GM12878 (cell line): ENCODE results near the gene UNC13D. TPM values are rescaled to one million over a fixed set of nuclear protein-coding genes. Genes with fewer than 3 reads are reported as not detected.

ENCODE experiments used
- ATAC-seq: fragments of 200-7000 bp; cut with Tn5 transposase; 3 replicates; pipeline ENCODE4 v1.9.1; 2020; ENCODE audit warnings: mild to moderate bottlenecking, moderate library complexity
- BruUV-seq: library from RNA; stranded (reverse); fragments of 400-500 nt; replicated peaks from 2 replicates; lab custom pipeline; 2021; lab: Mats Ljungman, UMichigan
- CTCF ChIA-PET: fragments of 300-600 bp; sonication (Branson Sonifier 250); formaldehyde crosslinking; extraction: SDS; loops from one replicate; lab custom pipeline; 2021; ENCODE audit warnings: inconsistent platforms; lab: Yijun Ruan, JAX
- POLR2A ChIA-PET: fragments of 350-600 bp; formaldehyde crosslinking; extraction: SDS; loops from one replicate; lab custom pipeline; 2021; ENCODE audit warnings: inconsistent platforms; lab: Charles Lee
- RAD21 ChIA-PET: fragments of 300-600 bp; sonication (Branson Sonifier 250); formaldehyde crosslinking; loops from one replicate; lab custom pipeline; 2023; ENCODE audit warnings: antibody characterized with exemption; ENCODE audit not compliant: unreplicated experiment; lab: Charles Lee
- SMC1A ChIA-PET: fragments of 300-600 bp; sonication (Branson Sonifier 250); formaldehyde crosslinking; loops from one replicate; lab custom pipeline; 2023; ENCODE audit not compliant: unreplicated experiment, uncharacterized antibody; lab: Charles Lee
- DNase-seq: peaks from one replicate; pipeline ENCODE4 v3.0.0-alpha.2; 2011; ENCODE audit warnings: low read depth, low spot score
- FAIRE-seq: peaks from 3 replicates; lab custom pipeline; 2011; peaks lifted over from hg19 to GRCh38; lab: Jason Lieb, UNC
- H2AFZ ChIP-seq: 2 replicates; pipeline ENCODE4 v1.6.0; 2011; ENCODE audit warnings: low read depth, low read length, control low read depth; ENCODE audit not compliant: control insufficient read depth
- H3K27ac ChIP-seq: 2 replicates; pipeline ENCODE4 v1.5.1; 2011; ENCODE audit warnings: control low read depth; ENCODE audit not compliant: control insufficient read depth, insufficient read depth
- H3K27me3 ChIP-seq, 2 experiments: replicated peaks in 1 of 2; 2 replicates each; pipeline versions ENCODE4 v1.6.0 to v1.6.1; 2011; ENCODE audit warnings: low read length in 1 of 2; ENCODE audit not compliant: control insufficient read depth in 2 of 2, insufficient read depth in 2 of 2
- H3K36me3 ChIP-seq, 2 experiments: 2 replicates each; pipeline ENCODE4 v1.5.1; 2011; ENCODE audit warnings: low read length in 1 of 2; ENCODE audit not compliant: control insufficient read depth in 2 of 2, insufficient read depth in 2 of 2
- H3K4me1 ChIP-seq: 2 replicates; pipeline ENCODE4 v1.6.1; 2011; ENCODE audit warnings: mild to moderate bottlenecking, low read length, moderate library complexity, mixed read lengths; ENCODE audit not compliant: control insufficient read depth, insufficient read depth
- H3K4me2 ChIP-seq: 2 replicates; pipeline ENCODE4 v1.6.0; 2011; ENCODE audit warnings: control low read depth; ENCODE audit not compliant: control insufficient read depth, insufficient read depth
- H3K4me3 ChIP-seq: fragments of 200-600 bp; sonication (generic); 2 replicates; pipeline ENCODE4 v1.5.1; 2016
- H3K79me2 ChIP-seq: 2 replicates; pipeline ENCODE4 v1.6.0; 2011; ENCODE audit warnings: low read length; ENCODE audit not compliant: control insufficient read depth, insufficient read depth
- H3K9ac ChIP-seq: 2 replicates; pipeline ENCODE4 v1.8.0; 2011; ENCODE audit warnings: low read length, control low read depth, mixed read lengths; ENCODE audit not compliant: control insufficient read depth, insufficient read depth
- H3K9me3 ChIP-seq: replicated peaks from 3 replicates; pipeline ENCODE4 v1.5.1; 2011; ENCODE audit warnings: mild to moderate bottlenecking, low read length; ENCODE audit not compliant: control insufficient read depth, insufficient read depth
- H4K20me1 ChIP-seq: 2 replicates; pipeline ENCODE4 v1.6.0; 2011; ENCODE audit not compliant: control insufficient read depth, insufficient read depth
- CHD4 ChIP-seq: fragments of 200-600 bp; sonication (generic); IDR thresholded peaks from 2 replicates; pipeline ENCODE4 v1.6.1; 2016; ENCODE audit warnings: mild to moderate bottlenecking
- CUX1 ChIP-seq: IDR thresholded peaks from 2 replicates; pipeline ENCODE4 v1.6.1; 2012; ENCODE audit warnings: improper control_type of control experiment, low read depth, low read length; ENCODE audit not compliant: insufficient replicate concordance
- E2F4 ChIP-seq: IDR thresholded peaks from 2 replicates; pipeline ENCODE4 v1.6.1; 2012; ENCODE audit warnings: low read depth, low read length, improper control_type of control experiment
- ESRRA ChIP-seq: IDR thresholded peaks from 2 replicates; pipeline ENCODE4 v1.6.1; 2012; ENCODE audit warnings: mild to moderate bottlenecking, low read length, improper control_type of control experiment
- ETV6 ChIP-seq, 2 experiments: fragments of 450-650 bp in 1 of 2; IDR thresholded peaks in 1 of 2; conservative IDR thresholded peaks in 1 of 2; 2 replicates each; pipeline ENCODE4 v1.6.1; 2014; ENCODE audit warnings: antibody characterized with exemption in 1 of 2, borderline replicate concordance in 1 of 2, low read depth in 1 of 2, mild to moderate bottlenecking in 1 of 2, moderate library complexity in 1 of 2
- JUND ChIP-seq: IDR thresholded peaks from 2 replicates; pipeline ENCODE4 v1.6.1; 2012; ENCODE audit warnings: low read depth, mild to moderate bottlenecking, low read length, improper control_type of control experiment, moderate library complexity
- RBBP5 ChIP-seq: fragments of 200-600 bp; sonication (generic); conservative IDR thresholded peaks from 2 replicates; pipeline ENCODE4 v1.6.1; 2016
- RUNX3 ChIP-seq: IDR thresholded peaks from 2 replicates; pipeline ENCODE4 v1.6.1; 2012; ENCODE audit warnings: low read length, inconsistent platforms
- SKIL ChIP-seq: fragments of 450-650 bp; IDR thresholded peaks from 2 replicates; pipeline ENCODE4 v1.6.1; 2017; ENCODE audit warnings: mild to moderate bottlenecking, low read depth, inconsistent platforms; ENCODE audit not compliant: poor library complexity, severe bottlenecking
- SMARCA5 ChIP-seq: fragments of 450-650 bp; IDR thresholded peaks from 2 replicates; pipeline ENCODE4 v1.6.1; 2017; ENCODE audit warnings: mild to moderate bottlenecking
- SREBF2 ChIP-seq: IDR thresholded peaks from 2 replicates; pipeline ENCODE4 v1.6.1; 2012; ENCODE audit warnings: mild to moderate bottlenecking, low read length
- SUZ12 ChIP-seq: fragments of 200-600 bp; sonication (generic); IDR thresholded peaks from one replicate; pipeline ENCODE4 v1.6.1; 2018; ENCODE audit warnings: antibody characterized with exemption, mild to moderate bottlenecking; ENCODE audit not compliant: unreplicated experiment
- TARDBP ChIP-seq: IDR thresholded peaks from 2 replicates; pipeline ENCODE4 v1.6.1; 2016; ENCODE audit warnings: borderline replicate concordance
- ZNF274 ChIP-seq: IDR thresholded peaks from one replicate; pipeline ENCODE4 v1.8.0; 2011; ENCODE audit not compliant: insufficient read length, insufficient read depth
- ZNF622 ChIP-seq: fragments of 450-650 bp; IDR thresholded peaks from 2 replicates; pipeline ENCODE4 v1.6.1; 2017; ENCODE audit warnings: mild to moderate bottlenecking, inconsistent platforms
- WGBS: methylation state at CpG from one replicate; pipeline ENCODE4 v1.1.6; 2016; ENCODE audit warnings: low lambda C conversion rate; ENCODE audit not compliant: insufficient replicate concordance, insufficient coverage; ENCODE audit errors: missing lambda C conversion rate; 5-methylcytosine and 5-hydroxymethylcytosine counted together
- in situ Hi-C: fragments of 300-500 bp; cut with MboI; formaldehyde crosslinking; loops from 9 replicates; pipeline ENCODE4 v1.14.3; 2018; ENCODE audit warnings: mixed read lengths
- intact Hi-C: fragments of 100-400 bp; cut with micrococcal nuclease; formaldehyde crosslinking; loops from one replicate; pipeline ENCODE4 v1.14.2; 2022; ENCODE audit not compliant: unreplicated experiment
- polyA plus RNA-seq, 11 experiments: library from polyadenylated mRNA; depleted of rRNA in 4 of 11; unstranded in 6 of 11; stranded (reverse) in 5 of 11; fragments of >200 nt; fragmentation: Nextera tagmentation in 4 of 11; fragmentation: Illumina TruSeq in 1 of 11; extraction: Ambion mirVana in 4 of 11; extraction: Trizol in 1 of 11; gene quantifications; 1 replicate in 1 of 11; 2 replicates in 10 of 11; pipeline versions ENCODE4 v1.2.1 to v1.2.3, GENCODE V29; 2011 to 2016; ENCODE audit warnings: inconsistent platforms in 2 of 11, missing spikeins in 2 of 11, low read depth in 1 of 11
- total RNA-seq, 4 experiments: library from RNA; depleted of rRNA in 3 of 4; stranded (reverse); fragments of >200 nt in 3 of 4; fragmentation: Illumina TruSeq in 1 of 4; extraction: Trizol in 1 of 4; gene quantifications; 2 replicates each; pipeline versions ENCODE4 v1.2.1 to v1.2.3, GENCODE V29; 2013 to 2021

UNC13D gene
- total and polyA plus RNA-seq, 10 of the 15 experiments (the other 5 are each of a cell fraction or from before 2014, with no cell fraction given): 0.32 to 63.9 (median 25.2) TPM

- TF ChIP-seq CUX1 (no peak), CHD4 (no peak), ESRRA (no peak)
Measured at GRCh38 chr17:75795820-75796607, 48.2 kb downstream of the UNC13D start (continued).

- ChIA-PET POLR2A (no interaction called here), RAD21 (no interaction called here), SMC1A (interaction anchor here (1.4 kb wide), 1 partner anchor 10 kb away, joined by 5 read pairs; no protein-coding TSS in a partner anchor), CTCF (interaction anchor here (1.6 kb wide), 1 partner anchor 33 kb away, joined by 4 read pairs; no protein-coding TSS in a partner anchor)
- BruUV-seq: no TSS peak
- H3K9me3 ChIP-seq: no peaks in the 10 kb centered on the region
- no peak for DNase-seq
- H3K27ac ChIP-seq: no peak overlapping the region
- in situ Hi-C loops (no loop called here), intact Hi-C loops (no loop called here)
- no peak overlapping the region for H3K9ac ChIP-seq
- no peak overlapping the region for H3K4me2 ChIP-seq
- 0% methylated on average over 1 of the region's 1 CpG for WGBS
- FAIRE-seq: no peak
- no peaks in the 10 kb centered on the region for H3K4me1 ChIP-seq
- no peak overlapping the region for H2AFZ ChIP-seq
- H3K27me3 ChIP-seq: no peaks in the 10 kb centered on the region
- peaks cover 22% of the 10 kb centered on the region for H3K79me2 ChIP-seq
- no peaks in the 10 kb centered on the region for H4K20me1 ChIP-seq
- H3K36me3 ChIP-seq: peaks cover 3 to 27% of the 10 kb centered on the region in 2 experiments
- ATAC-seq: no peak
- no peak overlapping the region for H3K4me3 ChIP-seq
- TF ChIP-seq RUNX3: no peak
- TF ChIP-seq ZNF622: no peak
- no peak for TF ChIP-seq ZNF274
- no peak for TF ChIP-seq SKIL
- no peak for TF ChIP-seq E2F4
- TF ChIP-seq SMARCA5: no peak
- TF ChIP-seq ETV6 (conservative IDR thresholded peaks at IDR 0.05 in 1 of 2, IDR thresholded peaks at IDR 0.05 in 1 of 2; ENCODE audit: borderline replicate concordance in 1 of 2, low read depth in 1 of 2): no peak
- TF ChIP-seq SUZ12: no peak
- TF ChIP-seq JUND: no peak
- TF ChIP-seq SREBF2: no peak
- no peak for TF ChIP-seq TARDBP
- no peak for TF ChIP-seq RBBP5
Measured at GRCh38 chr17:75793460-75793859, 50.7 kb downstream of the UNC13D start.
